Stimulated activated CD4-positive, alpha-beta T cell treated with anti-CD3 and anti-CD28 coated beads, Interleukin-2, amount 100 ng/mL, for 48 hours (primary cell): ENCODE results near the gene NSMCE1.

Experiments used
- DNase-seq, 2 donors: peaks; one replicate each; pipeline ENCODE4 v3.0.0-alpha.2; 2020

NSMCE1 gene

DNA sequence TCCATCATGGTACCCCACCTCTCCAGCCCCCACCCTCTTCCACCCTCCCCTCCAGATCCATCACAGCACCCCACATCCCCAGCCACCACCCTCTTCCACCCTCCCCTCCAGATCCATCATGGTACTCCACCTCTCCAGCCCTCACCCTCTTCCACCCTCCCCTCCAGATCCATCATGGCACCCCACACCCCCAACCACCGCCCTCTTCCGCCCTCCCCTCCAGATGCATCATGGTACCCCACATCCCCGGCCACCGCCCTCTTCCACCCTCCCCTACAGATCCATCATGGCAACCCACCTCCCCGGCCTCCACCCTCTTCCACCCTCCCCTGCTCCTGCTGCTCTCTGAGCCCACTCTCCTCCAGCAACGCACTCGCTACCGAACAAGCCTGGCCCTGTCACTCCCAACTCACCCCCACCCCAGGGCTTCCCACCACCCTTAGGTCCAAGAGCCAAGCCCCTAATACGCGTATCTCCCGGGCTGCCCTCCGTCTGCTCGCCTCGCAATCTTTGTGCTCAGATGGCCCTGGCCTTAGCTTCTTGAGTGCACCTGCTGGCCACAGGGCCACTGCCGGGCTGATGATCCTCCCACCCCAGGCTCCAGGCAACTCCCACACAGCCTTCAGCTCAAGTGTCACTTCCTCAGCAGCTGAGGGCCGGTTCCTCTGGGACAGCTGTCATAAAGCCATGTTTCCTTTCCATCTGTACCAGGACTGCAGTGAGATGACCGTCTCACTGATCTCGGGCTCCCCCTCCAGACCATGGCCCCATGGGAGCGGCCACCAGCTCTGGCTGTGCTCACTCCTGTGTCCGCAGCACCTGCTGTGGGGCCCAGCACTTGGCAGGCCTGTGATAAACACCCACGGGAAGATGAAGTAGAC is 39.7 kb downstream of the NSMCE1 start:
- no peak for DNase-seq

GRCh38 chr16:27228045-27228444 is 40.5 kb downstream of the NSMCE1 start:
- no peak for DNase-seq

- DNase-seq = no peak
These were observed 41.4 kb downstream of the NSMCE1 start for GRCh38 chr16:27226976-27227705.

DNA sequence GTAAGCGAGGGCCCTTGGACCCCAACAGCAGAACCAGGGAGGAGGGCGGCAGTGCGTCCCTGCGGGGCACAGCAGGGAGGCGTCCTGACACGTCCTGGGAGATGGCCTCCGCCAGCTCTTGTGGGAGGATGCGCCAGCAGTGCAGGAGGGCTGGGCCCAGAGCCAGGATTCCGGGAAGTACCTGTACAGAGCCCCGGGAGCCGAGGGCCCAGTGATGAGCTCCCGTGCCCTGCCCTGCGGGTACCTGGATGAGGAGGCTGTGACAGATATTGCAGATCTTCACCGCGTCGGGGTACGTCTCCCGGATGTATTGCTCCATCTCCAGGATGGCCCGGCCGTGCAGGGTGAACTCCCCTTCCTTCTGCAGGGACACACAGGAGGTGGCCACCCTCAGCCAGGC is 42.1 kb downstream of the NSMCE1 start:
- no peak for DNase-seq

DNA sequence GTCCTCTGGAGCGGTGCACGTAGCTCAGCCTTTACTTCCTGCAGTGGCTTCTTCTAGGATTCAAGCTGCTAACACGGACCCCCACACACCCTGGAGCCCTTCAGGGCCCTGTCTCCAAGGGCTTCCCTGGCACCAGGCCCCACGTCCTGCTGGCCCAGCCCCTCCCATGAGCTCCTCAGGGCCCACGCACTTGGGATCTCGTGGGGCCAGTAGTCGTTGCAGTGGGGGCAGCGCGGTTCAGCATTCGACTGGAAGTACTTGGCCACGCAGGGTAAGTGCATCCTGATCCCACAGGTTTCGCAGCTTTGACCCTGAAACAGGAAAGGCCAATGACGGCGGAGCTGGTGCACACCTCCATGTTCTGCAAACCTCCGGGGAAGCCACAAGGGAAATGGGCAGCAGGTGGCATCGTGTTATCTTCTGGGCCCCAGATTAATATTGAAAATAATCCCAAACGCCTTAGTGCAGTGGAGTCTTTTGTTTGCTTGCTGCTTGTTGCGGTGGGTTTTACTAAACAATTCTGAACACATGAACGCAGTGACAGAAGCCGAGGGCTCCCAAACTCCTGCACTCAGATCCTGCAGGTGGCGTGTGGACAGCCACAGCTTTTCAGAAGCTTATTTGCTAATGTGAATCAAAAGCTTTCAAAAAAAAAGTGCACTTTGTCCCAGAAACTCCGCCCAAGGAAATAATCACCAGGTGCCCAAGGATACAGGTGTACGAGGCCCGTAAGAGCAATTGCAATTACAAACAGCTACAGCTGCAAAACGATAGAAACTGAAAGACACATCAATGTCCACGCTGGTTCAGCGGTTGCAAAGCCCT is 42.8 kb downstream of the NSMCE1 start:
- DNase-seq = no peak

- no peak for DNase-seq
These were observed 43.8 kb downstream of the NSMCE1 start for GRCh38 chr16:27224741-27225300.

DNA sequence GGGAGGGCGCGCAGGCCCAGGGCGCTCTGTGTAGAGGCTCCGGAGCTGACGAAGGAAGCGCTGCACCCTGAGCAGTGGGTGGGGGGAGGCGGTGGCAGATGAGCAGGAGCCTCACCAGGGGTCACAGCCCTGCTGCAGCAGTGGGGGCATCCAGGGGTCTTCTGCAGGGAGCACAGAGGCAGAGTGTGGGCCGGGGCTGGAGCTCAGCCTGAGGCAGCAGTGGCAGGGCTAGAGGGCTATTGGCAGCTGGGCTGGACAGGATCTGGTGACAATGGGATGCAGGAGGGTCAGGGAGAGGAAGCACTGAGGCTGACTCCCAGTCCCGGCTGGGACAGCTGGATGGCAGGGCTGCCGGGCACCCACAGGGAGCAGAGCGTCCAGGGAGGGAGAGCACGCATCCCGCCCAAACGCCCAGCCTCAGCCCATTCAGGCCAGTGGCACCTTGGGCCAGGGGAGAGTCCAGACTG is 44.3 kb downstream of the NSMCE1 start:
- no peak for DNase-seq

GRCh38 chr16:27223701-27224100 is 44.9 kb downstream of the NSMCE1 start:
- DNase-seq = no peak

DNA sequence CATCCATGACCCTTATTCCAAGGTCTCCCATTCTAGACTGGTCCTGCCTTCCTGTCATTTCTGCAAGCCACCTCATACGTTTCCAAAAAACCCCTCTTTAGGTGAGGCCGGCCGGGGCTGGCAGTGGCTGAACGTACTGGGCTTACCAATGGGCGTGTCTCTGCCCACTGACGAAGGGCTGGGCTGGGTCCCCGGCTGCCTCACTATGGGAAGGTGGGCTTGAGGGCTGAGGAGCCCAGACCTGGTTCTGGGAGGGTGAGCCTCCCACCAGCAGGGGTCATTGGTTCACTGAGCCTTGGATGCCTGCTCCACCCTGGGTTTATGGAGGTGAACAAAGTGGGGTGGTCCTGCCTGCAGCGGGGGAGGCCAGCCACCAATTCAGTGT is 45.4 kb downstream of the NSMCE1 start:
- no peak for DNase-seq

DNA sequence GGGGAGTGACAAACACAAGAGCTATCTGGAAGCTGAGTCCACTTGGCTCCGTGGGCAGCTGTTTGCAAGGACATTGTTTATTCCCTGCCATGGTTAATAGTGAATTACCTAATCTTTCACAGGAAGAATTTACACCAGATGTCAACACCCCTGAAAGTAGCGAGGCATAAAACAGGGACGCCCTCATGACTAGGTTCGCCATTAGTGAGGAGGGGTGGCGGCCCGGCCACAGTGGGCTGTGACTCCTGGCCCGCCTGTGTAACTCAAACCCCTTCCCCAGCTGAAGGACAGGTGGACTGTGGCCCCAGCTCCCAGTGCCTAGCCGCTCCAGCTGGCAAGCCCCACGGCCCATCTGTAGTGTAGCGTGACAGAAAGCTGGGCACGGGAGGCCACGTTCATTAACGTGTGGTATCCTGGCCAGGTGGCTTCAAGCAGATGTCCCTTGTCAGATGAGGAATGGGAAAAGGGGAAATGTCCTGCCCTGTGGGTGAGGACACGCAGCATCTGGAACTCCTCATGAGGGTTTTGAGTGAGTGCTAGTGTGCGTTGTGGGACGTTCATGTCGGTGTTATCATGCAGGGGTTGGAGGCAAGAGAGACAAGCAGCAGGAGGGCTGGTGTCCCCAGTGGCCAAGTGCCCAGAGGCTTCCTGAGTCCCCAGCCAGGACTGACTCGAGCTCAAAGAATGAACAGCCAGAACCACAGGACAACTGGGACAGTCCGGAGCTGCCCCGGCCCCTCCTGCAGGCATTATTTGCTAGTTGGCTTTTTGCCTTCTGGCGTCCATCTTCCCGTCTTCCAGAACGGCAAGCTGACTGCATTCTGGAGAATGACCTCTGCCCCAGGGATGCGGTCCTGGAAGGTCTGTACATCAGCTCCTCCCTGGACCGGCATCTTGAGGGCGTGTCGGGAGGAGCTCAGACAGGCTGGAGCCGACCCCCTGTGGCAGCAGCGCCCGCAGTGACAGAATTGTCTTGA is 46.0 kb downstream of the NSMCE1 start:
- no peak for DNase-seq

DNA sequence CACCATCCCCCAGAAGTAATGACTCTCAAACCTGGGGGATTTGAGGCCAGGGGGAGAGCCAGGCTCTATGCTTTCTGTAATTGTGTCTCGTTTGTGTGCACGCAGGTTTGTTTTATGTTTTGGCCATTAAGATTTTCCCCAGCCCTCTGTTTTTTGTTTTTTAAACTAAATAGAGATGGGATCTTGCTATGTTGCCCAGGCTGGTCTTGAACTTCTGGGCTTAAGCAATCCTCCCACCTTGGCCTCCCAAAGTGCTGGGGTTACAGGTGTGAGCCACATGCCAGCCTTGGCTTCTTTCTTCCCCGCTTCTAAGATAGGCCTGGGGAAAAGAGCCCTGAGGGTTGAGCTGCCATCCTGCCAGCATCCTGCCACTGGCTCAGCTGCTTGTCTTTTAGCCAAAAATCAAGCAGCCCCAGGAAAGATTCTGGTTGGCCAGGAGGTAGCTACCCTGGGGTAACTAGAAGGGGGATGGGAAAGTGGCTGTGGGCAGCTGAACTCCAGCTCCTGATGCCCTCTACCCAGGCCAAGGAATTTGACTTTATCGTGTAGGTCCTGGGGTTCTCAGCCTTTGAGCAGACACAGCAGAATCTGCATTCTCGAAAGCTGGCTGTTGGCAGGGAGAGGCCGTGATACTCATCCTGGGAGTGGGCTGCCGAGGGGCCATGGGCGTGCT is 46.9 kb downstream of the NSMCE1 start:
- DNase-seq = no peak

DNA sequence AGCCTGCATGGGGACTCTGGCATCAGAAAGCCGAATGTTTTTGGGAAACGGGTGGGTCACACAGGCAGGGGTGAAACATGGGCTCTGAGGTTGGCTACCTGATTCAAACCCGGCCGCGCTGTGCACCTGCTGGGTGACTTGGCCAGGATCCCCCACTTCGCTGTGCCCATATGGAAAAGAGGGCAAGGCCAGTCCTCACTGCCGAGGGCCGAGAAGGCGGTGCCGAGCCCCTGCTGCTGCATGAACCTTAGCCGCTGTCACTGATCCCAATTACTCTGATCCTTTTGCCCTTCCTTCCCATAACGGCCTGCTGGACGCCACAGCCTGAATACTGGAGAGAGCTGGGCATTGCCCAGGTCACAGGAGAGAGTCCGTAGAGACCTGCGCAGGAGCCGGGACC is 47.6 kb downstream of the NSMCE1 start:
- no peak for DNase-seq

DNA sequence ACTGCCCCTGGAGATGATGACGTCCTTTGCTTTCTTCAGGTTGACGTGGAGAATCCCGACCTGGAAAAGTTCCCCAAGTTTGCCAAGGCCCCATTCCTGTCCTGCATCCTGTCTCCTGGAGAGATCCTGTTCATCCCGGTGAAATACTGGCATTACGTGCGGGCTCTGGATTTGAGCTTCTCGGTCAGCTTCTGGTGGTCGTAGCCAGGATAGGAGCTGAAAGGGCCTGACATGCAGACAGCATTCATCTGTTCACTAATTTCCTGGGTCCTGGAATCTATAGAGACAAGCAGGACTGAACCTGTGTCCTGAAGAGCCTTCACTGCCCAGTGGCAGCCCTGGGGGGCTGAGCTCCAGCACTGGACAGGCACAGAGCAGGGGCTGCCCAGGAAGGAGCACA is 48.0 kb downstream of the NSMCE1 start:
- no peak for DNase-seq

GRCh38 chr16:27220120-27220519 is 48.5 kb downstream of the NSMCE1 start:
- no peak for DNase-seq

- DNase-seq = no peak
These were observed 49.4 kb downstream of the NSMCE1 start for GRCh38 chr16:27219161-27219560.

- no peak for DNase-seq
These were observed 49.8 kb downstream of the NSMCE1 start for GRCh38 chr16:27218756-27219155.

DNA sequence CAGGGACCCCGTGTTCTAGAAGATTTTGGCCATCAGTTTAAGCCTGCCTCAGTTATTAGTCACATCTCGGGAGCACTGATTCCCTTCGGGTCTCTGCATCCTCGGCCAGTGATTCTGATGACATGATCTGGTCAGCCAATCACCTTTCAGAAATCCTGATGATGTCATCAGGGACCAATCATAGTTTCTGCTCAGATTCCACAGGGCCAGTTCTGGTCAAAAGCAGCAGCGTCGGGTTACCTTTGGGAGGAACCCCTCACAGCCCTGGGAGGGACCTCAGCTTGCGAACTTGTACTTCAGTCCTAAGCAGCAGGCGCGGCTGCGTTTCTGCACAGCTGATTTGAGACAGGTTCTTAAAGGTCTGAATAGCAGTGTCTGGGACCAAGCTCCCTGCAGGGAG is 51.3 kb downstream of the NSMCE1 start:
- no peak for DNase-seq

GRCh38 chr16:27216297-27216885 is 52.2 kb downstream of the NSMCE1 start:
- DNase-seq = no peak

GRCh38 chr16:27215660-27216059 is 52.9 kb downstream of the NSMCE1 start:
- no peak for DNase-seq

- no peak for DNase-seq
These were observed 54.2 kb downstream of the NSMCE1 start for GRCh38 chr16:27214084-27214961.
